OCI-LY7 (cell line): ENCODE measurements around the gene ZNF79. TPM values are rescaled to one million over a fixed set of nuclear protein-coding genes. Genes with fewer than 3 reads are reported as not detected.

Experiments used
- BruUV-seq: library from RNA; stranded (reverse); fragments of 400-500 nt; replicated peaks from 2 replicates; lab custom pipeline; 2021; lab: Mats Ljungman, UMichigan
- CTCF ChIA-PET: fragments of 300-600 bp; sonication (Branson Sonifier 250); formaldehyde crosslinking; loops from one replicate; lab custom pipeline; 2022; ENCODE audit warnings: antibody characterized with exemption; ENCODE audit not compliant: unreplicated experiment; lab: Charles Lee
- POLR2A ChIA-PET: fragments of 300-600 bp; sonication (Branson Sonifier 250); formaldehyde crosslinking; loops from one replicate; lab custom pipeline; 2022; ENCODE audit warnings: antibody characterized with exemption; lab: Charles Lee
- DNase-seq: peaks from one replicate; pipeline ENCODE4 v3.0.0-alpha.2; 2015; ENCODE audit warnings: low spot score
- H2AFZ ChIP-seq: fragments of 200-600 bp; sonication (generic), shearing (Covaris generic); 2 replicates; pipeline ENCODE4 v1.6.1; 2014; ENCODE audit warnings: mild to moderate bottlenecking, antibody characterized with exemption, low read length, moderate library complexity
- H3K27ac ChIP-seq: fragments of 200-600 bp; sonication (generic); 2 replicates; pipeline ENCODE4 v1.5.1; 2014; ENCODE audit warnings: mixed run types, low read depth, mild to moderate bottlenecking, moderate library complexity, low read length, inconsistent platforms; ENCODE audit not compliant: poor library complexity, severe bottlenecking
- H3K36me3 ChIP-seq: fragments of 200-600 bp; sonication (generic); 2 replicates; pipeline ENCODE4 v1.6.1; 2014; ENCODE audit warnings: mild to moderate bottlenecking, antibody characterized with exemption, low read length, moderate library complexity, mixed read lengths; ENCODE audit not compliant: insufficient read depth
- H3K4me1 ChIP-seq: fragments of 200-600 bp; sonication (generic); 2 replicates; pipeline ENCODE4 v1.5.1; 2014; ENCODE audit warnings: mild to moderate bottlenecking, low read length; ENCODE audit not compliant: insufficient read depth, poor library complexity, severe bottlenecking
- H3K4me2 ChIP-seq: fragments of 200-600 bp; sonication (generic); 2 replicates; pipeline ENCODE4 v1.6.1; 2014; ENCODE audit warnings: mild to moderate bottlenecking, low read length
- H3K4me3 ChIP-seq: fragments of 200-600 bp; sonication (generic); 2 replicates; pipeline ENCODE4 v1.5.1; 2014; ENCODE audit warnings: mild to moderate bottlenecking, low read depth, low read length; ENCODE audit not compliant: poor library complexity, severe bottlenecking
- H3K79me2 ChIP-seq: fragments of 200-600 bp; sonication (generic); 2 replicates; pipeline ENCODE4 v1.6.1; 2016; ENCODE audit warnings: low read depth, mild to moderate bottlenecking, low read length, moderate library complexity, mixed read lengths; ENCODE audit not compliant: insufficient read depth
- H3K9me2 ChIP-seq: fragments of 200-600 bp; sonication (generic); 2 replicates; pipeline ENCODE4 v1.6.1; 2016; ENCODE audit warnings: mild to moderate bottlenecking, low read length, mixed read lengths; ENCODE audit not compliant: insufficient read depth
- H3K9me3 ChIP-seq: fragments of 200-600 bp; sonication (generic); 2 replicates; pipeline ENCODE4 v1.6.1; 2014; ENCODE audit warnings: mild to moderate bottlenecking, mixed run types, low read length, mixed read lengths
- H4K20me1 ChIP-seq: fragments of 200-600 bp; sonication (generic); 2 replicates; pipeline ENCODE4 v1.6.1; 2014; ENCODE audit warnings: mild to moderate bottlenecking, antibody characterized with exemption, low read length, moderate library complexity, mixed read lengths; ENCODE audit not compliant: insufficient read depth
- EZH2phosphoT487 ChIP-seq: fragments of 200-600 bp; sonication (generic); IDR thresholded peaks from 2 replicates; pipeline ENCODE4 v1.6.1; 2018; ENCODE audit warnings: low read depth, borderline replicate concordance, mild to moderate bottlenecking, mixed run types, antibody characterized with exemption, low read length, moderate library complexity, mixed read lengths
- intact Hi-C: fragments of 100-400 bp; cut with micrococcal nuclease; formaldehyde crosslinking; loops from one replicate; pipeline ENCODE4 v1.10.0; 2022; ENCODE audit not compliant: unreplicated experiment
- total RNA-seq, 2 experiments: library from RNA; depleted of rRNA in 1 of 2; stranded (reverse); fragments of >200 nt in 1 of 2; shearing (Covaris generic) in 1 of 2; gene quantifications; 2 replicates each; pipeline ENCODE4 v1.2.3, GENCODE V29; 2014 to 2022
- TF ChIP-seq, protein P1 (sequence below): fragments of 200-600 bp; sonication (generic); conservative IDR thresholded peaks from 2 replicates; pipeline ENCODE4 v1.5.1; 2014; ENCODE audit warnings: mild to moderate bottlenecking, antibody characterized with exemption, low read length, moderate library complexity, mixed read lengths

Gene ZNF79
- total RNA-seq, 2 experiments from 2014 or later: 9.4 to 14.9 TPM

GRCh38 chr9:127473932-127474331 is 49.8 kb downstream of the ZNF79 start:
- TF ChIP-seq, protein P1, sequence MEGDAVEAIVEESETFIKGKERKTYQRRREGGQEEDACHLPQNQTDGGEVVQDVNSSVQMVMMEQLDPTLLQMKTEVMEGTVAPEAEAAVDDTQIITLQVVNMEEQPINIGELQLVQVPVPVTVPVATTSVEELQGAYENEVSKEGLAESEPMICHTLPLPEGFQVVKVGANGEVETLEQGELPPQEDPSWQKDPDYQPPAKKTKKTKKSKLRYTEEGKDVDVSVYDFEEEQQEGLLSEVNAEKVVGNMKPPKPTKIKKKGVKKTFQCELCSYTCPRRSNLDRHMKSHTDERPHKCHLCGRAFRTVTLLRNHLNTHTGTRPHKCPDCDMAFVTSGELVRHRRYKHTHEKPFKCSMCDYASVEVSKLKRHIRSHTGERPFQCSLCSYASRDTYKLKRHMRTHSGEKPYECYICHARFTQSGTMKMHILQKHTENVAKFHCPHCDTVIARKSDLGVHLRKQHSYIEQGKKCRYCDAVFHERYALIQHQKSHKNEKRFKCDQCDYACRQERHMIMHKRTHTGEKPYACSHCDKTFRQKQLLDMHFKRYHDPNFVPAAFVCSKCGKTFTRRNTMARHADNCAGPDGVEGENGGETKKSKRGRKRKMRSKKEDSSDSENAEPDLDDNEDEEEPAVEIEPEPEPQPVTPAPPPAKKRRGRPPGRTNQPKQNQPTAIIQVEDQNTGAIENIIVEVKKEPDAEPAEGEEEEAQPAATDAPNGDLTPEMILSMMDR: no peak
- no peak for TF ChIP-seq EZH2phosphoT487
- Histone ChIP-seq H3K9me2 (no peaks in the 10 kb centered on the region), H3K9me3 (no peaks in the 10 kb centered on the region), H4K20me1 (no peaks in the 10 kb centered on the region), H3K4me2 (no peak overlapping the region), H2AFZ (no peak overlapping the region), H3K27ac (no peak overlapping the region), H3K79me2 (no peaks in the 10 kb centered on the region), H3K36me3 (peaks cover 19% of the 10 kb centered on the region), H3K4me3 (no peak overlapping the region), H3K4me1 (no peaks in the 10 kb centered on the region)
- no peak for DNase-seq
- intact Hi-C loops: no loop called here
- POLR2A ChIA-PET: interaction anchor here (0.6 to 1.4 kb wide), 2 partner anchors 19 to 257 kb away, joined by 3 to 4 read pairs; no protein-coding TSS in a partner anchor
- CTCF ChIA-PET: no interaction called here
- no TSS peak for BruUV-seq

- POLR2A ChIA-PET: interaction anchor here (1.4 kb wide), 1 partner anchor 19 kb away, joined by 4 read pairs; no protein-coding TSS in a partner anchor
- no peak overlapping the region for H3K4me3 ChIP-seq
- intact Hi-C loops: no loop called here
Measured at GRCh38 chr9:127474592-127474991, 50.4 kb downstream of the ZNF79 start.

More at GRCh38 chr9:127474592-127474991, 50.4 kb downstream of the ZNF79 start:
- DNase-seq: no peak
- Histone ChIP-seq H3K79me2 (no peaks in the 10 kb centered on the region), H3K4me1 (no peaks in the 10 kb centered on the region), H3K27ac (no peak overlapping the region), H4K20me1 (no peaks in the 10 kb centered on the region), H3K9me3 (no peaks in the 10 kb centered on the region), H2AFZ (no peak overlapping the region), H3K36me3 (peaks cover 22% of the 10 kb centered on the region; the same call in 1 of the 2 replicates), H3K4me2 (no peak overlapping the region), H3K9me2 (no peaks in the 10 kb centered on the region)
- CTCF ChIA-PET: no interaction called here
- no peak for TF ChIP-seq EZH2phosphoT487
- TF ChIP-seq, protein P1: no peak
- no TSS peak for BruUV-seq
